Panc1 (cell line): Measurements from ENCODE around the gene CDC37L1. TPM values are rescaled to one million over a fixed set of nuclear protein-coding genes. Genes with fewer than 3 reads are reported as not detected.

Experiments
- ATAC-seq: fragments of 200-7000 bp; cut with Tn5 transposase; 2 replicates; pipeline ENCODE4 v1.9.1; 2020; ENCODE audit warnings: mild to moderate bottlenecking, moderate library complexity
- BruUV-seq: library from RNA; stranded (reverse); fragments of 400-500 nt; replicated peaks from 2 replicates; lab custom pipeline; 2021; lab: Mats Ljungman, UMichigan
- CTCF ChIA-PET: fragments of 300-600 bp; sonication (Branson Sonifier 250); formaldehyde crosslinking; loops from one replicate; lab custom pipeline; 2022; ENCODE audit warnings: antibody characterized with exemption; lab: Charles Lee
- POLR2A ChIA-PET: fragments of 300-600 bp; sonication (Branson Sonifier 250); formaldehyde crosslinking; loops from one replicate; lab custom pipeline; 2022; ENCODE audit warnings: antibody characterized with exemption; lab: Charles Lee
- DNase-seq: peaks from one replicate; pipeline ENCODE4 v3.0.0-alpha.2; 2010; ENCODE audit warnings: low read depth, low spot score
- H3K27ac ChIP-seq: 2 replicates; pipeline ENCODE4 v1.5.1; 2011; ENCODE audit warnings: mild to moderate bottlenecking, low read length, inconsistent platforms
- H3K27me3 ChIP-seq: fragments of 200-500 bp; sonication (Bioruptor generic); 2 replicates; pipeline ENCODE4 v1.6.0; 2014; ENCODE audit warnings: low read length, inconsistent platforms; ENCODE audit not compliant: control insufficient read depth, insufficient read depth
- H3K36me3 ChIP-seq: fragments of 200-500 bp; sonication (Bioruptor generic); 2 replicates; pipeline ENCODE4 v1.5.1; 2014; ENCODE audit warnings: inconsistent platforms, mild to moderate bottlenecking, low read length, moderate library complexity; ENCODE audit not compliant: control insufficient read depth, insufficient read depth
- H3K4me1 ChIP-seq: 2 replicates; pipeline ENCODE4 v1.5.1; 2011; ENCODE audit warnings: inconsistent platforms, mild to moderate bottlenecking, low read length, moderate library complexity; ENCODE audit not compliant: control insufficient read depth, insufficient read depth
- H3K4me3 ChIP-seq, 2 experiments: 2 replicates each; pipeline ENCODE4 v1.5.1; 2011 to 2012; ENCODE audit warnings: low read depth in 2 of 2, low read length in 2 of 2, mild to moderate bottlenecking in 2 of 2, inconsistent platforms in 1 of 2, moderate library complexity in 1 of 2
- H3K9me3 ChIP-seq: fragments of 200-500 bp; sonication (Bioruptor generic); 2 replicates; pipeline ENCODE4 v1.5.1; 2014; ENCODE audit warnings: low read depth, mild to moderate bottlenecking, inconsistent platforms, low read length, moderate library complexity; ENCODE audit not compliant: control insufficient read depth, insufficient read depth
- POLR2AphosphoS5 ChIP-seq: IDR thresholded peaks from 2 replicates; pipeline ENCODE4 v1.6.1; 2012; ENCODE audit warnings: mild to moderate bottlenecking, low read depth, low read length, moderate library complexity
- SIN3A ChIP-seq: IDR thresholded peaks from 2 replicates; pipeline ENCODE4 v1.6.1; 2012; ENCODE audit warnings: low read depth, mild to moderate bottlenecking, low read length, moderate library complexity, borderline replicate concordance; ENCODE audit not compliant: insufficient read depth
- TCF7L2 ChIP-seq: IDR thresholded peaks from 2 replicates; pipeline ENCODE4 v1.6.1; 2011; ENCODE audit warnings: mild to moderate bottlenecking, low read depth, low read length, inconsistent platforms
- in situ Hi-C: cut with HindIII; loops from 2 replicates; pipeline ENCODE4 v1.10.0; 2016; ENCODE audit warnings: low sequenced_read_pairs, low pct_unique_long_range_greater_than_20kb
- intact Hi-C: fragments of 100-400 bp; cut with micrococcal nuclease; formaldehyde crosslinking; loops from one replicate; pipeline ENCODE4 v1.10.0; 2022; ENCODE audit not compliant: unreplicated experiment
- total RNA-seq: library from RNA; stranded (reverse); gene quantifications from one replicate; pipeline ENCODE4 v1.2.1, GENCODE V29; 2021; ENCODE audit not compliant: unreplicated experiment
- TF ChIP-seq, protein P1 (sequence below), 2 experiments: IDR thresholded peaks; 2 replicates each; pipeline ENCODE4 v1.6.1; 2011 to 2012; ENCODE audit warnings: low read depth in 2 of 2, control low read depth in 1 of 2, low read length in 1 of 2, mild to moderate bottlenecking in 1 of 2, moderate library complexity in 1 of 2; ENCODE audit not compliant: insufficient read depth in 1 of 2
- TF ChIP-seq, protein P2 (sequence below): fragments of 450-650 bp; IDR thresholded peaks from 2 replicates; pipeline ENCODE4 v1.5.1; 2017; ENCODE audit warnings: mild to moderate bottlenecking

The CDC37L1 gene
- total RNA-seq, 1 experiment from 2014 or later, result 3.0 TPM

DNA sequence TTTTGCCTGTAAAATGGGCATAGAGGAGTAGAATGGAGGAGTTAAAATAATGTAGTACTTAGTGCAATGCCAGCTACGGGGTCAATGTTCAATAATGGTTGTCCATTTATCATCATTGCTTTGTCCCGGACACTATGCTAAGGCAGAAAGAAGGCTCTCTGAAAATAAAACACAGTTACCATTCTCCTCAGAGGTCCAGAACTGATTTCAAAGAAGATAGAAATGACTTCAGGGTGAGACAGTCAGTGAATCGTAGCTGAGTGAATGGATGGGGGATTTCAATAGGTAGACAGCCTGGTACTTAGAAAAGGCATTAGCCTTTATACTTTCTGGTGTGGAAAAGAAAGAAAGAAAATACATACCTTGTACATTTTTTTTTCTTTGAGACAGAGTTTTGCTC lies 62.9 kb downstream of the CDC37L1 start:
- DNase-seq (no peak), ATAC-seq (no peak)
- TF ChIP-seq, protein P1, sequence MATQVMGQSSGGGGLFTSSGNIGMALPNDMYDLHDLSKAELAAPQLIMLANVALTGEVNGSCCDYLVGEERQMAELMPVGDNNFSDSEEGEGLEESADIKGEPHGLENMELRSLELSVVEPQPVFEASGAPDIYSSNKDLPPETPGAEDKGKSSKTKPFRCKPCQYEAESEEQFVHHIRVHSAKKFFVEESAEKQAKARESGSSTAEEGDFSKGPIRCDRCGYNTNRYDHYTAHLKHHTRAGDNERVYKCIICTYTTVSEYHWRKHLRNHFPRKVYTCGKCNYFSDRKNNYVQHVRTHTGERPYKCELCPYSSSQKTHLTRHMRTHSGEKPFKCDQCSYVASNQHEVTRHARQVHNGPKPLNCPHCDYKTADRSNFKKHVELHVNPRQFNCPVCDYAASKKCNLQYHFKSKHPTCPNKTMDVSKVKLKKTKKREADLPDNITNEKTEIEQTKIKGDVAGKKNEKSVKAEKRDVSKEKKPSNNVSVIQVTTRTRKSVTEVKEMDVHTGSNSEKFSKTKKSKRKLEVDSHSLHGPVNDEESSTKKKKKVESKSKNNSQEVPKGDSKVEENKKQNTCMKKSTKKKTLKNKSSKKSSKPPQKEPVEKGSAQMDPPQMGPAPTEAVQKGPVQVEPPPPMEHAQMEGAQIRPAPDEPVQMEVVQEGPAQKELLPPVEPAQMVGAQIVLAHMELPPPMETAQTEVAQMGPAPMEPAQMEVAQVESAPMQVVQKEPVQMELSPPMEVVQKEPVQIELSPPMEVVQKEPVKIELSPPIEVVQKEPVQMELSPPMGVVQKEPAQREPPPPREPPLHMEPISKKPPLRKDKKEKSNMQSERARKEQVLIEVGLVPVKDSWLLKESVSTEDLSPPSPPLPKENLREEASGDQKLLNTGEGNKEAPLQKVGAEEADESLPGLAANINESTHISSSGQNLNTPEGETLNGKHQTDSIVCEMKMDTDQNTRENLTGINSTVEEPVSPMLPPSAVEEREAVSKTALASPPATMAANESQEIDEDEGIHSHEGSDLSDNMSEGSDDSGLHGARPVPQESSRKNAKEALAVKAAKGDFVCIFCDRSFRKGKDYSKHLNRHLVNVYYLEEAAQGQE (IDR thresholded peaks at IDR 0.05; ENCODE audit: insufficient read depth in 1 of 2, low read depth in 2 of 2, low read length in 1 of 2), result no peak
- TF ChIP-seq POLR2AphosphoS5, result no peak
- TF ChIP-seq, protein P2, sequence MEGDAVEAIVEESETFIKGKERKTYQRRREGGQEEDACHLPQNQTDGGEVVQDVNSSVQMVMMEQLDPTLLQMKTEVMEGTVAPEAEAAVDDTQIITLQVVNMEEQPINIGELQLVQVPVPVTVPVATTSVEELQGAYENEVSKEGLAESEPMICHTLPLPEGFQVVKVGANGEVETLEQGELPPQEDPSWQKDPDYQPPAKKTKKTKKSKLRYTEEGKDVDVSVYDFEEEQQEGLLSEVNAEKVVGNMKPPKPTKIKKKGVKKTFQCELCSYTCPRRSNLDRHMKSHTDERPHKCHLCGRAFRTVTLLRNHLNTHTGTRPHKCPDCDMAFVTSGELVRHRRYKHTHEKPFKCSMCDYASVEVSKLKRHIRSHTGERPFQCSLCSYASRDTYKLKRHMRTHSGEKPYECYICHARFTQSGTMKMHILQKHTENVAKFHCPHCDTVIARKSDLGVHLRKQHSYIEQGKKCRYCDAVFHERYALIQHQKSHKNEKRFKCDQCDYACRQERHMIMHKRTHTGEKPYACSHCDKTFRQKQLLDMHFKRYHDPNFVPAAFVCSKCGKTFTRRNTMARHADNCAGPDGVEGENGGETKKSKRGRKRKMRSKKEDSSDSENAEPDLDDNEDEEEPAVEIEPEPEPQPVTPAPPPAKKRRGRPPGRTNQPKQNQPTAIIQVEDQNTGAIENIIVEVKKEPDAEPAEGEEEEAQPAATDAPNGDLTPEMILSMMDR, result no peak
- TF ChIP-seq TCF7L2, result no peak
- TF ChIP-seq SIN3A, result no peak
- Histone ChIP-seq H3K4me3 (no peak overlapping the region), H3K4me1 (no peaks in the 10 kb centered on the region), H3K27me3 (no peaks in the 10 kb centered on the region), H3K9me3 (no peaks in the 10 kb centered on the region), H3K36me3 (peaks cover 5% of the 10 kb centered on the region; the same call in 1 of the 2 replicates), H3K27ac (no peak overlapping the region)
- in situ Hi-C loops, result no loop called here
- ChIA-PET POLR2A (no interaction called here), CTCF (interaction anchor here (0.6 kb wide), 1 partner anchor 17 kb away, joined by 3 read pairs; no protein-coding TSS in a partner anchor)
- no TSS peak for BruUV-seq
- intact Hi-C loops, result no loop called here

DNA sequence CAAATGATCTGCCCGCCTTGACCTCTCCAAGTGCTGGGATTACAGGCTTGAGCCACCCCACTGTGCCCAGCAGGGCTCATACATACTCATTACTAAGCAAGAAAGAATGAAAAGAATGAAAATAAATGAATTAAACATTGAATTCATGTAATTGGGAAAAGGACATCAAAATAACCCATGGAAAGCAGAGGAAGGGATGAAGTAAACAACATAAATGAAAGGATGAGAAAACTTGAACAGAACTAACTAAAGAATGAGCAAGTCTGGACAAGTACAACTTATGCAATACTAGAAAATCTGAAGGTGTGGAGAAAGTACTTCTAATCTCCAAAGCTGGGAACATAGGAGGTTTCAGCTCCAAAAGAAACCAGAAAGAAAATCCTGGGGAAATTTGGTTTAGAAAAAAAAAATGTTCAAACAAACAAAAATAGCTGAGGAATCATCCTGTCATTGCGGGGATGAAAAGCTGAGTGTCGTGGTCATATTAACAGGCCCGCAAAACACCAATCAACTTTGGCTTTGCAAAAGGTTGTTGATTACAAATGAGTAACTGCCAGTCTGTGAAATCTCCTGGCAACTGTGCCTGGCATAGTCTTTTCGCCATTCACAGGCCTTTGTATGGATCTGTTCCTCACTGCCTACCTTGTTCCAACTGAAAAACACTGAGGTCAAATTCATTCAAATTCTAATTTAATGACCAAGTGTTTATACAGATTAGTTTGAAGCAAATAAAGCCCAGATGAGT lies 63.9 kb downstream of the CDC37L1 start:
- no peaks in the 10 kb centered on the region for H3K9me3 ChIP-seq
- POLR2A ChIA-PET, result no interaction called here
- H3K36me3 ChIP-seq, result peaks cover 5% of the 10 kb centered on the region; the same call in 1 of the 2 replicates
- no peak for DNase-seq
- H3K27ac ChIP-seq, result no peak overlapping the region
- no peaks in the 10 kb centered on the region for H3K4me1 ChIP-seq
- in situ Hi-C loops, result no loop called here
- no TSS peak for BruUV-seq
- CTCF ChIA-PET, result no interaction called here
- no peak overlapping the region for H3K4me3 ChIP-seq
- intact Hi-C loops, result no loop called here
- H3K27me3 ChIP-seq, result no peaks in the 10 kb centered on the region
- TF ChIP-seq TCF7L2 (no peak), SIN3A (no peak), POLR2AphosphoS5 (no peak)
- TF ChIP-seq, protein P1 (IDR thresholded peaks at IDR 0.05; ENCODE audit: insufficient read depth in 1 of 2, low read depth in 2 of 2, low read length in 1 of 2), result no peak
- TF ChIP-seq, protein P2, result no peak
- ATAC-seq, result no peak
